Measurements from ENCODE around the gene CENPO.

GRCh38 chr2:24824071-24824588, 30.9 kb downstream of the CENPO start:
- no peak for TF ChIP-seq CTCF (IDR thresholded peaks at IDR 0.05)
- no peak for TF ChIP-seq POLR2A (IDR thresholded peaks at IDR 0.05)
